Epithelial cell of prostate (primary cell): ENCODE results near the gene NPAS3.

Experiments used
- DNase-seq: peaks from one replicate; pipeline ENCODE4 v3.0.0-alpha.2; 2011; ENCODE audit warnings: low read depth, low spot score
- H3K27ac ChIP-seq: fragments of 450-650 bp; 2 replicates; pipeline ENCODE4 v1.5.1; 2017; ENCODE audit warnings: mild to moderate bottlenecking

Gene NPAS3

GRCh38 chr14:33291529-33292104 is 352.9 kb downstream of the NPAS3 start:
- H3K27ac ChIP-seq: no peak overlapping the region
- no peak for DNase-seq

GRCh38 chr14:33294419-33294818 is 355.7 kb downstream of the NPAS3 start:
- DNase-seq: no peak
- H3K27ac ChIP-seq: no peak overlapping the region

- no peak overlapping the region for H3K27ac ChIP-seq
- no peak for DNase-seq
These were observed 358.9 kb downstream of the NPAS3 start for GRCh38 chr14:33297565-33297964.

- H3K27ac ChIP-seq: no peak overlapping the region
- no peak for DNase-seq
These were observed 369.1 kb downstream of the NPAS3 start for GRCh38 chr14:33307691-33308251.

- no peak for DNase-seq
- H3K27ac ChIP-seq: no peak overlapping the region
These were observed 370.4 kb downstream of the NPAS3 start for GRCh38 chr14:33309106-33309505.

- H3K27ac ChIP-seq: no peak overlapping the region
- DNase-seq: no peak
These were observed 376.5 kb downstream of the NPAS3 start for GRCh38 chr14:33315217-33315616.

GRCh38 chr14:33315721-33316120 is 377.0 kb downstream of the NPAS3 start:
- no peak for DNase-seq
- no peak overlapping the region for H3K27ac ChIP-seq

- no peak overlapping the region for H3K27ac ChIP-seq
- DNase-seq: no peak
These were observed 379.0 kb downstream of the NPAS3 start for GRCh38 chr14:33317675-33318074.

- no peak overlapping the region for H3K27ac ChIP-seq
- DNase-seq: no peak
These were observed 385.3 kb downstream of the NPAS3 start for GRCh38 chr14:33323979-33324378.

GRCh38 chr14:33331176-33331949 is 392.7 kb downstream of the NPAS3 start:
- no peak overlapping the region for H3K27ac ChIP-seq
- no peak for DNase-seq

GRCh38 chr14:33332497-33332896 is 393.8 kb downstream of the NPAS3 start:
- DNase-seq: no peak
- H3K27ac ChIP-seq: no peak overlapping the region

GRCh38 chr14:33335366-33335765 is 396.7 kb downstream of the NPAS3 start:
- no peak for DNase-seq
- no peak overlapping the region for H3K27ac ChIP-seq

- H3K27ac ChIP-seq: no peak overlapping the region
- no peak for DNase-seq
These were observed 403.8 kb downstream of the NPAS3 start for GRCh38 chr14:33342299-33342974.

- H3K27ac ChIP-seq: no peak overlapping the region
- no peak for DNase-seq
These were observed 404.3 kb downstream of the NPAS3 start for GRCh38 chr14:33343016-33343415.

- DNase-seq: no peak
- no peak overlapping the region for H3K27ac ChIP-seq
These were observed 409.1 kb downstream of the NPAS3 start for GRCh38 chr14:33347796-33348195.

- H3K27ac ChIP-seq: no peak overlapping the region
- DNase-seq: no peak
These were observed 409.8 kb downstream of the NPAS3 start for GRCh38 chr14:33348510-33348909.

- no peak for DNase-seq
- no peak overlapping the region for H3K27ac ChIP-seq
These were observed 411.2 kb downstream of the NPAS3 start for GRCh38 chr14:33349871-33350270.

- H3K27ac ChIP-seq: no peak overlapping the region
- DNase-seq: no peak
These were observed 411.8 kb downstream of the NPAS3 start for GRCh38 chr14:33350366-33350990.

- no peak for DNase-seq
- no peak overlapping the region for H3K27ac ChIP-seq
These were observed 414.1 kb downstream of the NPAS3 start for GRCh38 chr14:33352821-33353220.

GRCh38 chr14:33356181-33356580 is 417.5 kb downstream of the NPAS3 start:
- no peak for DNase-seq
- H3K27ac ChIP-seq: no peak overlapping the region
